SU-DHL-6 (cell line): Measurements from ENCODE around the gene SLFN5.
"Not testable (repeated sequence)": the region's sequence is repeated elsewhere in the genome, so short reads cannot be mapped to it uniquely, and the experiment has no call there.

ENCODE experiments used
- H2AFZ ChIP-seq: fragments of 200-600 bp; sonication (generic); 2 replicates; pipeline ENCODE4 v1.6.1; 2014; ENCODE audit warnings: low read depth, mild to moderate bottlenecking, moderate library complexity, mixed read lengths, antibody characterized with exemption, low read length; ENCODE audit not compliant: severe bottlenecking
- H3F3A ChIP-seq: fragments of 200-600 bp; shearing (Covaris generic); 2 replicates; pipeline ENCODE4 v1.6.0; 2016; ENCODE audit warnings: antibody characterized with exemption, mild to moderate bottlenecking; ENCODE audit not compliant: insufficient read depth
- H3K27ac ChIP-seq: fragments of 200-600 bp; sonication (generic); 2 replicates; pipeline ENCODE4 v1.5.1; 2016; ENCODE audit warnings: low read depth, mild to moderate bottlenecking, low read length, moderate library complexity, mixed read lengths
- H3K27me3 ChIP-seq: fragments of 200-600 bp; sonication (generic), shearing (Covaris generic); 2 replicates; pipeline ENCODE4 v1.6.0; 2014; ENCODE audit warnings: mild to moderate bottlenecking, low read length
- H3K36me3 ChIP-seq: fragments of 200-600 bp; sonication (generic); 2 replicates; pipeline ENCODE4 v1.6.1; 2014; ENCODE audit warnings: mild to moderate bottlenecking, low read length, mixed read lengths
- H3K4me2 ChIP-seq: fragments of 300-600, 200-600 bp; shearing (Covaris generic), sonication (generic); 2 replicates; pipeline ENCODE4 v1.6.0; 2014; ENCODE audit warnings: low read length, low read depth, mild to moderate bottlenecking; ENCODE audit not compliant: poor library complexity, severe bottlenecking
- H3K4me3 ChIP-seq: fragments of 200-600 bp; sonication (generic); 2 replicates; pipeline ENCODE4 v1.5.1; 2014; ENCODE audit warnings: antibody characterized with exemption, low read length, mild to moderate bottlenecking, mixed read lengths; ENCODE audit not compliant: insufficient read depth, poor library complexity, severe bottlenecking
- H3K79me2 ChIP-seq: fragments of 200-600 bp; sonication (generic); 2 replicates; pipeline ENCODE4 v1.6.1; 2014; ENCODE audit warnings: mild to moderate bottlenecking, low read length, moderate library complexity; ENCODE audit not compliant: insufficient read depth
- H3K9ac ChIP-seq: fragments of 200-600 bp; sonication (generic); 2 replicates; pipeline ENCODE4 v1.7.0; 2014; ENCODE audit warnings: mild to moderate bottlenecking, low read length
- H3K9me2 ChIP-seq: fragments of 200-600 bp; sonication (generic); replicated peaks from 2 replicates; pipeline ENCODE4 v1.6.1; 2014; ENCODE audit warnings: low read length; ENCODE audit not compliant: insufficient read depth
- H3K9me3 ChIP-seq: fragments of 200-600 bp; sonication (generic); 2 replicates; pipeline ENCODE4 v1.6.1; 2014; ENCODE audit warnings: low read length, mixed read lengths; ENCODE audit not compliant: insufficient read depth
- H4K20me1 ChIP-seq: fragments of 200-600 bp; sonication (generic); 2 replicates; pipeline ENCODE4 v1.6.1; 2014; ENCODE audit warnings: low read depth, mild to moderate bottlenecking, antibody characterized with exemption, low read length, moderate library complexity, mixed read lengths
- EZH2phosphoT487 ChIP-seq: fragments of 200-600 bp; sonication (generic), shearing (Covaris generic); conservative IDR thresholded peaks from 2 replicates; pipeline ENCODE4 v1.6.1; 2018; ENCODE audit warnings: mild to moderate bottlenecking, antibody characterized with exemption, low read length, moderate library complexity, mixed read lengths
- TF ChIP-seq, protein P1 (sequence below): fragments of 200-600 bp; sonication (generic); IDR thresholded peaks from one replicate; pipeline ENCODE4 v1.5.1; 2017; ENCODE audit warnings: antibody characterized with exemption, mild to moderate bottlenecking, low read length, moderate library complexity; ENCODE audit not compliant: insufficient read depth, poor library complexity, severe bottlenecking

Gene SLFN5

DNA sequence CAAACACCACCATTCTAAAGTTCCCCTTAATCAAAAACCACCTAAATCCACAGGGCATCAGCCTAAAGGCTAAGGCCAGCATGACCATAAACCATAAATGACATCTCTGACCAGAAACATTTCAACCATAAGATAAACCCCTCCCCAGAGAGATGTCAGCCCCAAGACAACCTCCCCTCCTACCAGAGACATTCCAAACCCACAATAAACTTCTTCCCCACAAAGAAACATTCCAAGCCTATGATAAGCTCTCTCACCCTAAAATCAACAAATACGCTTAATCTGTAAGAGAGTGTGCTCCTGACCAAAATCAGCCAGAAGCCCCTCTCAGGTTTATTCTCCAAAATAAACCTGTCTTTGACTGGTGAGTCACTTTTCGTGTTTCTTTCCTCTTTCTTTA, 54.8 kb downstream of the SLFN5 start:
- no peaks in the 10 kb centered on the region for H3K27me3 ChIP-seq
- no peak overlapping the region for H3K4me3 ChIP-seq
- H3K27ac ChIP-seq = no peak overlapping the region
- H3K4me2 ChIP-seq = no peak overlapping the region
- no peaks in the 10 kb centered on the region for H3K36me3 ChIP-seq
- no peaks in the 10 kb centered on the region for H3K79me2 ChIP-seq
- no peaks in the 10 kb centered on the region; the same call in 1 of the 2 replicates for H3K9me3 ChIP-seq
- H2AFZ ChIP-seq = no peak overlapping the region
- no peaks in the 10 kb centered on the region for H3K9me2 ChIP-seq
- no peaks in the 10 kb centered on the region for H4K20me1 ChIP-seq
- no peak overlapping the region for H3K9ac ChIP-seq
- TF ChIP-seq, protein P1, sequence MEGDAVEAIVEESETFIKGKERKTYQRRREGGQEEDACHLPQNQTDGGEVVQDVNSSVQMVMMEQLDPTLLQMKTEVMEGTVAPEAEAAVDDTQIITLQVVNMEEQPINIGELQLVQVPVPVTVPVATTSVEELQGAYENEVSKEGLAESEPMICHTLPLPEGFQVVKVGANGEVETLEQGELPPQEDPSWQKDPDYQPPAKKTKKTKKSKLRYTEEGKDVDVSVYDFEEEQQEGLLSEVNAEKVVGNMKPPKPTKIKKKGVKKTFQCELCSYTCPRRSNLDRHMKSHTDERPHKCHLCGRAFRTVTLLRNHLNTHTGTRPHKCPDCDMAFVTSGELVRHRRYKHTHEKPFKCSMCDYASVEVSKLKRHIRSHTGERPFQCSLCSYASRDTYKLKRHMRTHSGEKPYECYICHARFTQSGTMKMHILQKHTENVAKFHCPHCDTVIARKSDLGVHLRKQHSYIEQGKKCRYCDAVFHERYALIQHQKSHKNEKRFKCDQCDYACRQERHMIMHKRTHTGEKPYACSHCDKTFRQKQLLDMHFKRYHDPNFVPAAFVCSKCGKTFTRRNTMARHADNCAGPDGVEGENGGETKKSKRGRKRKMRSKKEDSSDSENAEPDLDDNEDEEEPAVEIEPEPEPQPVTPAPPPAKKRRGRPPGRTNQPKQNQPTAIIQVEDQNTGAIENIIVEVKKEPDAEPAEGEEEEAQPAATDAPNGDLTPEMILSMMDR = no peak
- no peak for TF ChIP-seq EZH2phosphoT487
- no peaks in the 10 kb centered on the region for H3F3A ChIP-seq

DNA sequence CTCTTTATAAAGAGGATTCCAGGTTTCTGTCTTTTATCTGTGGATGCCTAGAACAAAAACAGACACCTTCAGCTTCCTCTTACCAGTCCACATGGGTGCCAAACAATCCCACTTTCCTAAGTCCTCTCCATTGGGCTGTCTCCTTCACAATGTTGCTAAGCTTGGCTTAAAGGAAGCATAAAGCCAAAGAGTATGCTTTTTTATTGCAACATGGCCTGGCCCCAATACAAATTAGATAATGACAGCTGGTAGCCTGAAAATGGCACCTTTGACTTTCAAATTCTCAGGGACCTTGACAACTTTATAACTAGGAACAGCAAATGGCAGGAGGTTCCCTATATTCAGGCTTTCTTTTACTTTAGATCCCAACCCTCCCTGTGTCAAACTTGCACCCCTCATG, 55.8 kb downstream of the SLFN5 start:
- H3K27me3 ChIP-seq = no peaks in the 10 kb centered on the region
- no peaks in the 10 kb centered on the region for H3K36me3 ChIP-seq
- H3K4me2 ChIP-seq = no peak overlapping the region
- no peaks in the 10 kb centered on the region for H3K9me2 ChIP-seq
- H4K20me1 ChIP-seq = no peaks in the 10 kb centered on the region
- no peak overlapping the region for H2AFZ ChIP-seq
- TF ChIP-seq EZH2phosphoT487 = no peak
- TF ChIP-seq, protein P1 = no peak
- no peaks in the 10 kb centered on the region for H3F3A ChIP-seq
- H3K9ac ChIP-seq = no peak overlapping the region
- H3K4me3 ChIP-seq = no peak overlapping the region
- H3K79me2 ChIP-seq = no peaks in the 10 kb centered on the region
- no peaks in the 10 kb centered on the region; the same call in 1 of the 2 replicates for H3K9me3 ChIP-seq
- H3K27ac ChIP-seq = no peak overlapping the region

DNA sequence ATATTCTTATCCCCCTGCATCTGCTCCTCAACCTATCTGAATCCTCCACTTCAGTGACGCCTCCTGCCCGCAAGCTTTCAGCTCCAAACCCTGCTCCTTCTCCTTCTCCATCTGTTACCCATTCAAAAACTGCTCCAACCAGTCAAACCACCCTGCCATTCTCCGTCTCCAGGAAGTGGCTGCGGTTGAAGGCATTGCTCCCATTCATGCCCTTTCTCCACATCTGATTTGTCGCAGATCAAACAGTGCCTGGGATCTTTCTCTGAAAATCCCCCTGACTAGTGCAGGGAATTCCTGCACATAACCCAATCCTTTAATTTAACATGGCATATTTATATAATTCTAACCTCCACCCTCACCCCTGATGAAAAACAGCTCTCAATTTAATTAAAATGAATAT, 56.3 kb downstream of the SLFN5 start:
- no peak overlapping the region for H3K4me3 ChIP-seq
- H3K9ac ChIP-seq = no peak overlapping the region
- no peaks in the 10 kb centered on the region for H3K79me2 ChIP-seq
- H2AFZ ChIP-seq = no peak overlapping the region
- TF ChIP-seq, protein P1 = no peak
- TF ChIP-seq EZH2phosphoT487 = no peak
- no peaks in the 10 kb centered on the region for H3K27me3 ChIP-seq
- no peaks in the 10 kb centered on the region for H3K36me3 ChIP-seq
- no peaks in the 10 kb centered on the region for H3K9me2 ChIP-seq
- H3K4me2 ChIP-seq = no peak overlapping the region
- H3F3A ChIP-seq = no peaks in the 10 kb centered on the region
- no peaks in the 10 kb centered on the region for H4K20me1 ChIP-seq
- H3K9me3 ChIP-seq = no peaks in the 10 kb centered on the region; the same call in 1 of the 2 replicates
- no peak overlapping the region for H3K27ac ChIP-seq

DNA sequence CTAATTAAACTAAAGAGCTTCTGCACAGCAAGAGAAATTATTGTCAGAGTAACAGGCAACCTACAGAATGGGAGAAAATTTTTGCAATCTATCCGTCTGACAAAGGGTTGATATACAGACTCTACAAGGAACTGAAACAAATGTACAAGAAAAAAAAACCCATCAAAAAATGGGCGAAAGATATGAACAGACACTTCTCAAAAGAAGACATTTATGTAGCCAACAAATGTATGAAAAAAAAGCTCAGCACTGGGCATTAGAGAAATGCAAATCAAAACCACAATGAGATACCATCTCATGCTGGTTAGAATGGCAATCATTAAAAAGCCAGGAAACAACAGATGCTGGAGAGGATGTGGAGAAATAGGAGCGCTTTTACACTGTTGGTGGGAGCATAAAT, 66.5 kb downstream of the SLFN5 start:
- H3K79me2 ChIP-seq = not testable (repeated sequence)

More for the DNA sequence above, 66.5 kb downstream of the SLFN5 start:
- H3K9ac ChIP-seq, H3K9me2 ChIP-seq, H3K4me3 ChIP-seq, H3K4me2 ChIP-seq, H3K9me3 ChIP-seq, H2AFZ ChIP-seq, H3K36me3 ChIP-seq, H3K27ac ChIP-seq, H4K20me1 ChIP-seq, H3K27me3 ChIP-seq, H3F3A ChIP-seq: not testable (repeated sequence)
